Type B pancreatic cell (in vitro differentiated cells): Measurements from ENCODE around the gene METTL25B. TPM values are rescaled to one million over a fixed set of nuclear protein-coding genes. Genes with fewer than 3 reads are reported as not detected.

Experiments
- DNase-seq: peaks from one replicate; pipeline ENCODE4 v3.0.0; 2021; ENCODE audit warnings: mixed read lengths; ENCODE audit not compliant: unreplicated experiment; ENCODE audit errors: extremely low spot score
- H3K27ac Mint-ChIP-seq: 2 replicates; pipeline ENCODE4 v1.8.0; 2021; ENCODE audit warnings: mild to moderate bottlenecking, mixed read lengths
- H3K27me3 Mint-ChIP-seq: 2 replicates; pipeline ENCODE4 v1.8.0; 2021; ENCODE audit warnings: mixed read lengths
- H3K36me3 Mint-ChIP-seq: 2 replicates; pipeline ENCODE4 v1.8.0; 2021; ENCODE audit warnings: mixed read lengths
- H3K4me1 Mint-ChIP-seq: one replicate; pipeline ENCODE4 v1.8.0; 2021; ENCODE audit warnings: mixed read lengths; ENCODE audit not compliant: unreplicated experiment
- H3K4me3 Mint-ChIP-seq: 2 replicates; pipeline ENCODE4 v1.8.0; 2021; ENCODE audit warnings: mild to moderate bottlenecking, mixed read lengths
- H3K9me3 Mint-ChIP-seq: 2 replicates; pipeline ENCODE4 v1.8.0; 2021; ENCODE audit warnings: mixed read lengths
- total RNA-seq: library from RNA; stranded (reverse); gene quantifications from 2 replicates; pipeline ENCODE4 v1.2.1, GENCODE V29; 2021; ENCODE audit warnings: low replicate concordance
- TF ChIP-seq, protein P1 (sequence below): fragments of 200-600 bp; sonication (generic); conservative IDR thresholded peaks from 2 replicates; pipeline ENCODE4 v1.5.0; 2021; ENCODE audit warnings: antibody characterized with exemption, mild to moderate bottlenecking

Gene METTL25B
- total RNA-seq, 1 donor from 2014 or later = 35.2 TPM

DNA sequence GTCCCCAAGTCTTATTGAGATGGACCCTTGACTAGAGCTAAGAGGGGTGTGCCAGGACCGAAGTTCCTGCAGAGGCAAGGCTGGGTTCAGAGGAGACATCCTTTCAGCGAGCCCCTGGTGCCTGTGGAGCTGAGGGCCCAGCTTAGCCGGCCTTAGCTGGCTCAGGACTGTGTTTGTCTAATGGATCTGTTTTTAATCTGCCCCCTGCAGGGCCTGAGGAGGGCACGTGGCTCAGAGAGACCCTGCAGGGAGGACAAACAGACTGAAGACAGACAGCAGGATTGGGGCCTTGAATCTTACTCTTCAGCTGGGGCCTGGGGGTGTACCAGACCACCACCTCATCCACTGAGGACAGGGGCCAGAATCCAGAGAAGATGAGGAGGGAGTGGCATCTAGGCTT lies 24.5 kb upstream of the METTL25B start:
- peaks cover 7% of the 10 kb centered on the region for H3K27me3 Mint-ChIP-seq
- peaks cover 17% of the 10 kb centered on the region for H3K36me3 Mint-ChIP-seq
- peak overlapping the region; percentile 80 for H3K27ac Mint-ChIP-seq
- no peaks in the 10 kb centered on the region for H3K9me3 Mint-ChIP-seq
- no peak for DNase-seq
- TF ChIP-seq, protein P1, sequence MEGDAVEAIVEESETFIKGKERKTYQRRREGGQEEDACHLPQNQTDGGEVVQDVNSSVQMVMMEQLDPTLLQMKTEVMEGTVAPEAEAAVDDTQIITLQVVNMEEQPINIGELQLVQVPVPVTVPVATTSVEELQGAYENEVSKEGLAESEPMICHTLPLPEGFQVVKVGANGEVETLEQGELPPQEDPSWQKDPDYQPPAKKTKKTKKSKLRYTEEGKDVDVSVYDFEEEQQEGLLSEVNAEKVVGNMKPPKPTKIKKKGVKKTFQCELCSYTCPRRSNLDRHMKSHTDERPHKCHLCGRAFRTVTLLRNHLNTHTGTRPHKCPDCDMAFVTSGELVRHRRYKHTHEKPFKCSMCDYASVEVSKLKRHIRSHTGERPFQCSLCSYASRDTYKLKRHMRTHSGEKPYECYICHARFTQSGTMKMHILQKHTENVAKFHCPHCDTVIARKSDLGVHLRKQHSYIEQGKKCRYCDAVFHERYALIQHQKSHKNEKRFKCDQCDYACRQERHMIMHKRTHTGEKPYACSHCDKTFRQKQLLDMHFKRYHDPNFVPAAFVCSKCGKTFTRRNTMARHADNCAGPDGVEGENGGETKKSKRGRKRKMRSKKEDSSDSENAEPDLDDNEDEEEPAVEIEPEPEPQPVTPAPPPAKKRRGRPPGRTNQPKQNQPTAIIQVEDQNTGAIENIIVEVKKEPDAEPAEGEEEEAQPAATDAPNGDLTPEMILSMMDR = no peak
- peak overlapping the region; percentile 93 for H3K4me3 Mint-ChIP-seq
- H3K4me1 Mint-ChIP-seq = peaks cover 48% of the 10 kb centered on the region

DNA sequence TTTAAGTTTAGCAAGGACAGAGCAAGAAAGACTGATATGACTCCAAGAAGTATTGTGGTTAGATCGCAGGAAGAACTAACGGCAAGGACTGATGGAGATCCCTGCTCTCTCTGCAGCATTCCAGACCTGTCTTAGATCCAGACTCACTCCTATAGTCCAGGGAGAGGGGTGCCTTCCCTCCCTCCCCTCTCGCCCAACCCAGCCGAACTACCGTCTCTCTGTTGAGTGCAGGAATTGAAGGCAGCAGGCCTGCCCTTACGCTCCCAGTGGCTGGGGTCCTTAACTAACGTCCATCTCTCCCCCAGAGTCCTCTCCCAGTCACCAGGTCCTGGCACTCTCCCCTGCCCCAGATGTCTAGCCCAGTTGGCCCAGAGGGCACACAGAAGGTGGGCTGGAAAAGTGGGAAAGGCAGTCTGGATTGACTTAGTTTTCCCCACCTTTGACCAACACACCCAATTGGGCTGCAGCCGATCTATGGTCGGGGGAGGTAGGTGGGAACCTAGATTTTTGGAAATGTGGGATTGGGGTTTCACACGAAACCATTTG lies 24.0 kb upstream of the METTL25B start:
- peaks cover 12% of the 10 kb centered on the region for H3K36me3 Mint-ChIP-seq
- peak overlapping the region; percentile 93 for H3K4me3 Mint-ChIP-seq
- peak overlapping the region; percentile 80 for H3K27ac Mint-ChIP-seq
- H3K4me1 Mint-ChIP-seq = peaks cover 48% of the 10 kb centered on the region
- H3K27me3 Mint-ChIP-seq = peaks cover 7% of the 10 kb centered on the region
- TF ChIP-seq, protein P1 = no peak
- DNase-seq = no peak
- no peaks in the 10 kb centered on the region for H3K9me3 Mint-ChIP-seq

DNA sequence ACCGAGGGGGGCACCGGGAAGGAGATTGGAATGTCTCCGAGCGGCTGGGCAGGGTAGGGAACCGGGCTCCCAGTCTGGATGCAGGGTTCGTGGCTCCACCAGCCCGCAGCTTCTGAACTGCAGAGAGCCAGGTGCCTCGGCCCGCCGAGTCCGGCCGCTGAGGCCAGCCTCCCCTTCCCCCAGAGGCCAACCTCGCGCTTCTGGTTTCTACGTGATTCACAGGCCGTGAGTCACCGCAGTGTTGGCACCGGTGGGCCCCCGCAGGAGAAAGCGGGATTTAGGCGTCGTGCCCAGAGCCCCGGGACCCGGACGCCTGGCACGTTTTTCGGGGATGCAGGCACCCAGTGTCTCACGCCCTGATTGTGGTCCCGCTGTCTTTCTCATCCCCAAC lies 23.3 kb upstream of the METTL25B start:
- Mint-ChIP-seq H3K27me3 (peaks cover 7% of the 10 kb centered on the region), H3K4me3 (peak overlapping the region; percentile 93), H3K36me3 (peaks cover 8% of the 10 kb centered on the region), H3K4me1 (peaks cover 50% of the 10 kb centered on the region), H3K27ac (peak overlapping the region; percentile 73), H3K9me3 (no peaks in the 10 kb centered on the region)
- TF ChIP-seq, protein P1 = no peak
- DNase-seq = no peak

DNA sequence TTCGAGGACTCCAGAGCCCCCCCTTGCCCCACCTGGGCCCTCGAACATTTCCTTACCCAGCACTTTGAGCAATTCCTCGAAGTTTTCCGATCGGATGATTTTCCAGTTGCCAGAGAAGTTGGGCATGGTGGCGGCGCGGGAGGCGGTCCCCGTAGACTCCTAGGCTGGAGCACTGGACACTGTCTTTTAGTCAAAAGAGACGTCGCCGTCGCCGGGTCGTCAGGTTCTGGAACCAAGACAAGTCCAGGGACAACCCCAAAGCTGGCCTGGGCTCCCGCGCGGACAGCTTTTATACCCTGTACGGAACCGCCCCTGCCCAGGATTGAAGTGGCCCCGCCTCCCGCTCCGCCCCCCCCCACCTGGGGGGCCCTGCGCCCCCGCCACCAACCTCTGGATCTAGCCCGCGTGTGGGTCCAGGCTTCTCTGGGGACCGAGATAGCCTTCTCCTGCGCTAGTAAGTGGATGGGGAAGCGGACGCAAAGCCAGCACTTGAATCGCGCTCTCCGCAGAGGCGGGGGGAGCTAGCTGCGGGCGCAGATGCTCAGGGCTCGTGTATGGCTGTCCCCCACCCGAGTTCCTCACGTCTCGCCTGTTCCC lies 22.9 kb upstream of the METTL25B start, which contains the start of gene CRABP2:
Gene CRABP2 (minus strand): TSS at position 263 of the 597 bp plus-strand sequence. CDS start 137 bp downstream, at position 126.
- peaks cover 55% of the 10 kb centered on the region for H3K4me1 Mint-ChIP-seq
- H3K4me3 Mint-ChIP-seq = peak within 1 kb of the TSS; percentile 93
- TF ChIP-seq, protein P1 = no peak
- H3K9me3 Mint-ChIP-seq = no peaks in the 10 kb centered on the region
- no peak for DNase-seq
- peak within 1 kb of the TSS; percentile 80 for H3K27ac Mint-ChIP-seq
- H3K27me3 Mint-ChIP-seq = peaks cover 7% of the 10 kb centered on the region
- peaks cover 7% of the 10 kb centered on the region for H3K36me3 Mint-ChIP-seq

DNA sequence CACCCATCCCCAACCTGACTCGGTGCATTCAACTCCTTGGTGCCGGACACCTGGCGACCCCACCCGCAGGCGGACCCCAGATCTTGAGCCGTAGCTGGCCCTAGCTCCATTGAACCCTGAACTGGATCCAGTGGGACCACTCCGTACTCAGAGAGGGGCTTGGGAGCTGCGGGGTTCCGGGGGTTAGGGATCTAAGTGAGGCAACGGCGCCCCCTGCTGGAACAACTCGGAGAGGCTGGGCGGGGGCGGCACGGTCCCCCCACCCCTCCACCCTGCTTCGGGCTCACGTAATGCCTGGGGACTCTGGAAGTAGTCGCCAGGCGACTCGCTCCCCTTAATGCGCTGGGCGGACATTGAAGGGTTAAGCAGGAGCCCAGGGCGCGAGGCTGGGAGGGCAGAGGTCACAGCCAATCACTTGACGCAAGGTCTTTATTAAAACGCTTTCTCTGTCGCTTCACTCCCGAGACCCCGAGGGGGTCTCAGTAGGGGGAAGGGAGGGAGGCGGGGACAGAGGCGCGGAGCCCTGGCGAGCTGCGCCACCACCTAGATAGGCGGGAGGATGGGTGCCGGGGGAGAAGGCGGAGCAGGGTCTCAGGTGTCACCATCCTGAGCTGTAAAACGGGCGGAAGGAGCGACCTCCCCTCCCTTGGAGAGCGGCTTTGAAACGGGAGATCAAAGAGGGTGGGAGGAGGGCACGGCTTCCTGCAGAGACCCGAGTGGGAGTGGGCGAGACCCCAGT lies 22.2 kb upstream of the METTL25B start:
- Mint-ChIP-seq H3K4me1 (peaks cover 57% of the 10 kb centered on the region), H3K4me3 (peak overlapping the region; percentile 93), H3K27ac (peak overlapping the region; percentile 73), H3K36me3 (peaks cover 4% of the 10 kb centered on the region), H3K9me3 (no peaks in the 10 kb centered on the region), H3K27me3 (peaks cover 7% of the 10 kb centered on the region)
- TF ChIP-seq, protein P1 = peak; percentile 98
- peak; percentile 93 for DNase-seq
